ENCODE data around the gene PRXL2A. TPM values are rescaled to one million over a fixed set of nuclear protein-coding genes. Genes with fewer than 3 reads are reported as not detected.
"Not testable (repeated sequence)": the region's sequence is repeated elsewhere in the genome, so short reads cannot be mapped to it uniquely, and the experiment has no call there.

The PRXL2A gene
- total RNA-seq, 3 donors from 2014 or later = 6.1 to 11.1 (median 10.8) TPM

- H3K27me3 Mint-ChIP-seq (ENCODE audit: low read depth) = no peaks in the 10 kb centered on the region
- peaks cover 97% of the 10 kb centered on the region for H3K4me1 Mint-ChIP-seq (ENCODE audit: low read depth)
- peaks cover 8% of the 10 kb centered on the region for H3K36me3 Mint-ChIP-seq (ENCODE audit: insufficient read depth)
- H3K4me3 Mint-ChIP-seq = peak overlapping the region; percentile 76
- H3K9me3 Mint-ChIP-seq = no peaks in the 10 kb centered on the region
- DNase-seq (peak; percentile 38), ATAC-seq (peak; percentile 74 to 79)
These were observed 57.7 kb downstream of the PRXL2A start for GRCh38 chr10:80465839-80466590.

GRCh38 chr10:80466724-80467326, 58.5 kb downstream of the PRXL2A start:
- peaks cover 97% of the 10 kb centered on the region for H3K4me1 Mint-ChIP-seq (ENCODE audit: low read depth)
- peak overlapping the region; percentile 76 for H3K4me3 Mint-ChIP-seq

GRCh38 chr10:80468002-80468401, 59.7 kb downstream of the PRXL2A start:
- Mint-ChIP-seq H3K4me3 (peak overlapping the region; percentile 76), H3K36me3 (ENCODE audit: insufficient read depth) (peaks cover 16% of the 10 kb centered on the region), H3K9me3 (no peaks in the 10 kb centered on the region), H3K4me1 (ENCODE audit: low read depth) (peaks cover 98% of the 10 kb centered on the region), H3K27me3 (ENCODE audit: low read depth) (no peaks in the 10 kb centered on the region)
- DNase-seq (peak; percentile 70), ATAC-seq (peak; percentile 7 to 20)

More at GRCh38 chr10:80466724-80467326, 58.5 kb downstream of the PRXL2A start:
- H3K9me3 Mint-ChIP-seq = no peaks in the 10 kb centered on the region
- H3K27me3 Mint-ChIP-seq (ENCODE audit: low read depth) = no peaks in the 10 kb centered on the region
- DNase-seq (no peak), ATAC-seq (no peak)
- peaks cover 13% of the 10 kb centered on the region for H3K36me3 Mint-ChIP-seq (ENCODE audit: insufficient read depth)

DNA sequence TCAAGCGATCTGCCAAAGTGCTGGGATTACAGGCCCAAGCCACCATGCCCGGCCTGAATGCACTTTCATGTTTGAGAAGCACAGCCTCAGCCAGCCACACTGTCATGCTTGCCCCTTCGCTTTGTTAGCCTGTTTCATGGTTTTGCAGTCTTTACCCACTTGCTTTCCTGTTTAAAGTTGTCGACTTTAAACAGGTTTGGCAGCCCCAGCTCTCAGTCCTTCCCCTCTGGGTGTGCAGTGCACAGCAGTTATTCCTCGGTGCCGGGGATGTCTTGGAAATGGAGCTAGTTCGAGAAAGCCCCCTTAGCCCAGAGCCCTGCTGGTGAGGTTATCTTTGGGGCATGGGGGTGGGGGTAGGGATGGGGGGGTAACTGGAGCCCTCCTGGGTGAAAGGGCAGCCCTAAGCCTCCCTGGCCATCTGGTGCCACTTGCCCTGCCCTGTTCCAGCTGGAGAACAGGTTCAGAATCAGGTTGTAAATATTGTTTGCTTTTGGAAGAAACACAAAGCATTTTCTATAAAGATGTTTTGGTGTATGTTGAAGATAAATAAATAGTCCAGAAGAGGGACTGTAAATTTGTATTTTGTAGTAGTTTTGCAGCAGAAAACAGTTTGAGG, 60.6 kb downstream of the PRXL2A start:
- Mint-ChIP-seq H3K27me3 (ENCODE audit: low read depth) (no peaks in the 10 kb centered on the region), H3K36me3 (ENCODE audit: insufficient read depth) (peaks cover 14% of the 10 kb centered on the region), H3K4me3 (peak overlapping the region; percentile 76), H3K9me3 (no peaks in the 10 kb centered on the region), H3K4me1 (ENCODE audit: low read depth) (peaks cover 98% of the 10 kb centered on the region)
- ATAC-seq = no peak
- no peak for DNase-seq

DNA sequence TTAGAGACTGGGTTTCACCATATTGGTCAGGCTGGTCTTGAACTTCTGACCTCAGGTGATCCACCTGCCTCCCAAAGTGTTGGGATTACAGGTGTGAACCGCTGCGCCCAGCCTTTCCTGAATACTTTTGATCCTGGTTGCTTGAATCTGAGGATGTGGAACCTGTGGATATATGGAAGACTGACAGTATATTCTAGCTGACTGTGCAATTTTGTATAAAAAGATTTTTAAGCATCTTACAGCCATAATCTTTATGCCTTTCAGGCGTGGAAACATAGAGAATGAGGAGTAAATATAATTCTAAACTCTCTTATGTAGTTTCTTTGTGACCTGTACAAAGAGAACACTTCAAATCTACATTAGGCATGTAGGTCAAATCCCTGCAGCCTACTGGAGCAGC, 61.9 kb downstream of the PRXL2A start:
- H3K4me3 Mint-ChIP-seq = no peak overlapping the region
- H3K27me3 Mint-ChIP-seq (ENCODE audit: low read depth) = no peaks in the 10 kb centered on the region
- peaks cover 14% of the 10 kb centered on the region for H3K36me3 Mint-ChIP-seq (ENCODE audit: insufficient read depth)
- peaks cover 97% of the 10 kb centered on the region for H3K4me1 Mint-ChIP-seq (ENCODE audit: low read depth)
- DNase-seq = no peak
- no peak for ATAC-seq
- no peaks in the 10 kb centered on the region for H3K9me3 Mint-ChIP-seq

- Mint-ChIP-seq H3K9me3 (no peaks in the 10 kb centered on the region), H3K27me3 (ENCODE audit: low read depth) (no peaks in the 10 kb centered on the region), H3K4me1 (ENCODE audit: low read depth) (peaks cover 94% of the 10 kb centered on the region), H3K4me3 (peak overlapping the region; percentile 64), H3K36me3 (ENCODE audit: insufficient read depth) (peaks cover 14% of the 10 kb centered on the region)
- DNase-seq (no peak), ATAC-seq (peak; percentile 55 to 58)
These were observed 62.6 kb downstream of the PRXL2A start for GRCh38 chr10:80471001-80471400.

- Mint-ChIP-seq H3K36me3 (ENCODE audit: insufficient read depth) (peaks cover 14% of the 10 kb centered on the region), H3K9me3 (no peaks in the 10 kb centered on the region), H3K27me3 (ENCODE audit: low read depth) (no peaks in the 10 kb centered on the region), H3K4me1 (ENCODE audit: low read depth) (peaks cover 88% of the 10 kb centered on the region), H3K4me3 (peak overlapping the region; percentile 64)
- no peak for DNase-seq
- ATAC-seq = peak; percentile 54 to 57
These were observed 63.4 kb downstream of the PRXL2A start for GRCh38 chr10:80471715-80472233.

DNA sequence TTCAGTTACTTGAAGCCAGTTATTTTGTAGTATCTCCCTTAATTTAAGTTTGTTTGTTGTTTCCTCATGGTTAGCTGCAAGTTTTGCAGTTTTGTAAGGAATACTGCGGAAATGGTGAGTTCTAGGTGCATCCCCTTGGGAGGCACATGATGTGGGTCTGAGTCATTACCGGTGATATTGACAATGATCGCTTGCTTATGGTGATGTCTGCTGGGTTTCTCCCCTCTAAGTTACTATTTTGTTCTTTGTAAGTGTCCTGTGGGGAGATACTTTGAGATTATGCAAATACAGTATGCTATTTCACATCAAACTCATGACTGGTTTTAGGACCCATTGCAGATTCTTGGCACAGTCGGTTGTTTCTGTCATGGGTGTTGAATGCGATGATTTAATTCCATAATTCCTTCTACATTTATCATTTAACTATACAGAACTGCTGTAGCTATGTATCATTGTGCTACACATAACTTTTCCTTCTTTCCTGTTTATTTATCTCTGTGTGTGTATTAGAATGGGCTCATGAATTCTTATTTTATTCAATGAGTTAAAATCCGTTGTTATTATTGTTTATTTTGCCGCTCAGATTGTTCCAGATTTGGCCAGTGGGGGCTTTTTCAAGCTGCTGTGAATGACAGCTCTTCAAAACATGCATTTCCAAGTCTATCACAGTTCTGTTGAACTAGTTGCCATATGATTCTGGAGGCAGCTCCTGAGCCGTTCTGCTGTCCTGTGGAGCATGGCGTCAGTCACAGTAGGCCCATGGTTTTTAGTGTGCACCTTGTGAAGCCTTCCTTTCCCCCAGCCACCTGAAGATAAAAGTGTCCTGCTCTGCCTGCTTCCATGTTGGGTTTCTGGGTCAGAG, 64.1 kb downstream of the PRXL2A start:
- DNase-seq = no peak
- peaks cover 88% of the 10 kb centered on the region for H3K4me1 Mint-ChIP-seq (ENCODE audit: low read depth)
- no peaks in the 10 kb centered on the region for H3K9me3 Mint-ChIP-seq

DNA sequence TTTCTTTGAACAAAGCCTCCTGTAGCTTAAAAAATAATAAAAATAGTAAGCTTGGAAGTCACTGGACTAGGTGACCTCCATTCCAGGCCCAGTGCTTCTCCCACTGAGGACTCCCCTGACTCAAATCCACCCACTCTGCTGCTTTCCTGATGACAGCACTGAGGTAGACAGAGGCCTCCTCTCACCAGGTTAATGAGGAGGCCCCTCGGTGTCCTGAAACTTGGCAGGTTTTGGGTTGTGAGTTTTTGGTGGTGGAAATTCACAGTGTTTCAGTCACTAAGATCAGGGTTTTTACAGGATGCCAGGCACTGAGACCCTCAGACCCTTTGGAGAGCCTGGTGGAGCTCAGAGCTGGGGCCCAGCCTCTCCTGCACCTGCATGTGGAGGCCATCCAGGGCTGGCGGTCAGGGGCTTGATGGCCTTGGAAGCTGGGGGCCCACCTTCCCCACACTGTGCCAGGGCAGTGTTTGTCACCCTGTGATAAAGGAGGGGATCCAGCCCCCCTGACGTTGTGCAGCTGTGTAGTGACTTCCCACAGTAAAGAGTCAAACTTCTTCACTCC, 64.8 kb downstream of the PRXL2A start:
- DNase-seq (no peak), ATAC-seq (no peak)
- Mint-ChIP-seq H3K4me3 (peak overlapping the region; percentile 64), H3K27me3 (ENCODE audit: low read depth) (no peaks in the 10 kb centered on the region), H3K9me3 (peaks cover 5% of the 10 kb centered on the region), H3K4me1 (ENCODE audit: low read depth) (peaks cover 88% of the 10 kb centered on the region), H3K36me3 (ENCODE audit: insufficient read depth) (peaks cover 24% of the 10 kb centered on the region)

More for the DNA sequence above, 64.1 kb downstream of the PRXL2A start:
- Mint-ChIP-seq H3K4me3 (peak overlapping the region; percentile 64), H3K27me3 (ENCODE audit: low read depth) (no peaks in the 10 kb centered on the region), H3K36me3 (ENCODE audit: insufficient read depth) (peaks cover 17% of the 10 kb centered on the region)
- ATAC-seq = peak; percentile 75

DNA sequence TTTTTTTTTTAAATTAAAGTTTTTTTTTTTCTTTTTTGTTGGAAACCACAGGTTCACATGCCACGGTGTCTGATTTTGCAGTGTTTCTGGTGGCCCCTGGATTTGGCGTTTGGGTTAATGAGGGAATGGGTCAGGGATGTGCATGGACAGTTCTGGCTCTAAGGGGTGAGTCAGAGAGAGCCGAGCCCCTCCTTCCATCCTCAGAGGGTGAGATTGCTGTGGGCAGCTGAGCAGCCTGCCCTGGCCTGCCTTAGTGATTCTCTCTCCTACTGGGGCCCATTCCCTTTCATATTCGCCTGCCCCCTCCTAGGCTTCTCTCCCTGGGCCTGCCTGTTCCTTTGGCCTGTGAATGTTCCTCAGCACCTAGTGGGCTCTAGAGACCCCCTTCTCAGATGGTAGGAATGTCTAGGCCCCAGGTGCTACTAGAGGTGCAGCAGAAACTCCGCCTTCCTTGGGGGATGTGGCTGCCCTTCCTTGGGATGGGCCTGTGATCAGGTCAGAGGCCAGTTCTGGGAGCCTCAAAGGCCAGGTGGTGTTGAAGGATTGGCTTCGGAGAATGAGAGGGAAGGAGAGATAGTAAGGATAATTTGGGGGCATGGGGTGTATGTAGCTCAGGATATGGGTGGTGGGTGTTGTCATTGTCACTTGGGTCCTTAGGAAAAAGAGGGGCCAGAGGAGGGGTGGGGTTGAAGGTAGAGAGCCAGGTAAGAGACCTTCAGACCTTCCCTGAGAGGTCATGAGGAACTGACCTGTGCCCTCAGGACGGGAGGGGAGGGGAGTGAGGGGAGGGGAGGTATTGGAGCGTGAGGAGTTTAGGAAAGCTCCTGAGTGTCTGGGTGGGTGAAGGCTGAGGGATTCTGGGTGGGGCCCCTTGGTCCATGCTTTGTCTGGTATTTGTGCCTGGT, 65.6 kb downstream of the PRXL2A start:
- Mint-ChIP-seq H3K4me1 (ENCODE audit: low read depth) (peaks cover 88% of the 10 kb centered on the region), H3K36me3 (ENCODE audit: insufficient read depth) (peaks cover 29% of the 10 kb centered on the region), H3K4me3 (peak overlapping the region; percentile 42), H3K9me3 (peaks cover 7% of the 10 kb centered on the region), H3K27me3 (ENCODE audit: low read depth) (no peaks in the 10 kb centered on the region)
- ATAC-seq (no peak), DNase-seq (no peak)

DNA sequence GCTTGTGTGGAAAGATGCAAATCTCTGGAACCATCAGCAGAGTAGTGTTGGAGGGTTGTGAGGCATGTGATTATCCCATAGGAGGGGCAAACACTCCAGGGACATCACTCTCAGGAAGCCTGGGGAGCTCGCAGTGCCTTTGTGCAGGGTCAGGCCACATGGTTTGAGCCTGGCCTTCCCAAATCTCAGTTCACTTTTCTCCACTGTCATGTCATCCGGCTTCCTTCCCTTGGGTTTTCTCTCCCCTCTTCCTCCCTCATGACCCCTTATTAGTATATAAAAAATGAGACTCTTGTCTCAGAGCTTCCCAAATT, 66.2 kb downstream of the PRXL2A start:
- Mint-ChIP-seq H3K9me3 (peaks cover 7% of the 10 kb centered on the region), H3K4me3 (no peak overlapping the region), H3K27me3 (ENCODE audit: low read depth) (no peaks in the 10 kb centered on the region), H3K4me1 (ENCODE audit: low read depth) (peaks cover 83% of the 10 kb centered on the region), H3K36me3 (ENCODE audit: insufficient read depth) (peaks cover 26% of the 10 kb centered on the region)
- DNase-seq (no peak), ATAC-seq (no peak)

- Mint-ChIP-seq H3K27me3 (ENCODE audit: low read depth) (no peaks in the 10 kb centered on the region), H3K36me3 (ENCODE audit: insufficient read depth) (peaks cover 26% of the 10 kb centered on the region), H3K4me1 (ENCODE audit: low read depth) (peaks cover 80% of the 10 kb centered on the region), H3K9me3 (peaks cover 7% of the 10 kb centered on the region), H3K4me3 (no peak overlapping the region)
- ATAC-seq (no peak), DNase-seq (no peak)
These were observed 66.6 kb downstream of the PRXL2A start for GRCh38 chr10:80474941-80475340.

DNA sequence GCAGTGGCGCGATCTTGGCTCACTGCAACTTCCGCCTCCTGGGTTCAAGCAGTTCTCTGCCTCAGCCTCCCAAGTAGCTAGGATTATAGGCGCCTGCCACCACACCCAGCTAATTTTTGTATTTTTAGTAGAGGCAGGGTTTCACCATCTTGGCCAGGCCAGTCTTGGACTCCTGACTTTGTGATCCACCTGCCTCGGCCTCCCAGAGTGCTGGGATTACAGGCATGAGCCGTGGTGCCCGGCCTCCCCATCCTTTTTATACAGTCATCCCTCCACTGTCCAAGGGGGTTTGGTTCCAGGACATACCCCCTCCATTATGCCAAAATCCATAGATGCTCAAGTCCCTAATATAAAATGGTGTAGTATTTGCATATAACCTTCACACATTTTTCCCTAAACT, 67.3 kb downstream of the PRXL2A start:
- peaks cover 79% of the 10 kb centered on the region for H3K4me1 Mint-ChIP-seq (ENCODE audit: low read depth)
- not testable (repeated sequence) for ATAC-seq; H3K27me3 Mint-ChIP-seq (ENCODE audit: low read depth); H3K9me3 Mint-ChIP-seq; H3K4me3 Mint-ChIP-seq; DNase-seq
- peaks cover 28% of the 10 kb centered on the region for H3K36me3 Mint-ChIP-seq (ENCODE audit: insufficient read depth)
